ENCODE data around the gene HIC1.

HIC1 gene

GRCh38 chr17:2101448-2102257 is 46.8 kb downstream of the HIC1 start:
- peak in 1 of 56 donors; percentile 21 for DNase-seq

DNA sequence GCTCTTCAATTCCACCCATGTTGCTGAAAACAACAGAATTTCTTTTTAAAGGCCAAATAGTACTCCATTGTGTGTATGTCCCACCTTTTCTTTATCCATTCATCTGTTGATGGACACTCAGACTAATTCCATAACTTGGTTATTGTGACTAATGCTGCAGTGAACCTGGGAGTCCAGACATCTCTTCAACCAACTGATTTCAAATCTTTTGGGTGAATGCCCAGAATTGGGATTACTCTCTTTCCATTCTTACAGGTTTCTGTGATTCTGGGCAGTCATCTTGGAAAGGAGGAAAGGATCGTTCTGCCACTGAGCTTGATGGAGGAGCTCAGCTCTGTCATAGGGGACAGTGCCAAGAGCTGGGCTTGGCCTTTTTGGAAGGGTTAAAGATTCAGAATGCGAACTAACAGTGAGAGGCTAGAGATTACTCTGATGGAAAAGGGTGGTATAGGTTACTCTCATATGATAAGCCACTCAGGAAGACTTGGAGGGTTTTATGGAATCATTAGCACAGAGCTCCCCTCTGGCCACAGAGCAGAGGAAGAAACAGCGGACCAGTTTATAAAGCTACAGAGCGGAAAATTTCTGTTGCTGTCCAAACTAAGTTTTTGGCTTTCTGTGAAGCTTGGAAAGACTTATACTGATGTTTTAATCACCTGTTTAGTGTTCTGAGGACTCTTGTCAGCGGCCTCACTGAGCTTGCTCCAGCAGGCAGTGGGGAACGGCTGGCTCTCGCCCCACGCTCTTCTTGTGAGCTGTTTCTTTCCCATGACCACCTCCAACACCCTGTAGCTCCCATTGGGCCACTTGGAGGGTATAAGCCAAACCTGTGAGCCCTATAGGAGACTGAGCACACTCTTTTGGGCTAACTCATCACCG is 48.3 kb downstream of the HIC1 start:
- DNase-seq, result no peak

- no peak for DNase-seq
These were observed 50.8 kb downstream of the HIC1 start for GRCh38 chr17:2105663-2106062.

DNA sequence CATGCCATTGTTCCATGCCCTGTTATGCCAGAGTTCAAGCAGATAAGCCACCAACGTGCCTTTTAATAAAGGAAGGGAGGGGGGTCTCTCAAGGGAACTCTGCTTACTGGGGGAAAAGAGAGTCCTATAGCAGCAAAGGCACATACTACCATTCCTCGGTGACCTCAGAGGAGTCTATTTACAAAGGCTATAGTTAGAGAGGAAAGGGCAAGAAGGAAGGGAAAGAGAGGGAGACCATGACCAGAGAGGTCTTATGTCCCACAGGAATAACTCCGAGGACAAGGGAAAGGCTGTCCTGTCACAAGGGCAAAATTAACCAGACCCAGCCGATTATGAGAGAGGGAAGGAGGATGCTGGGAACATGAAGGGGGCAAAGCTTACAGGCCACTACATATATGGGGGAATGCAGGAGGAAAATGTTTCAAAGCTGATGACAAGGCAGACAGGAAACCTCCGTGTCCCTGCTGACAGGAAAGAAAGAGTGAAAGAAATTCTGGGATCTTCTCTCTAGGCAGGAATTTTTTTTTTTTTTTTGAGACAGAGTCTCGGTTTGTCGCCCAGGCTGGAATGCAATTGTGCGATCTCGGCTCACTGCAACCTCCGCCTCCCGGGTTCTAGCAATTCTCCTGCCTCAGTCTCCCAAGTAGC is 51.5 kb downstream of the HIC1 start:
- no peak for DNase-seq

DNA sequence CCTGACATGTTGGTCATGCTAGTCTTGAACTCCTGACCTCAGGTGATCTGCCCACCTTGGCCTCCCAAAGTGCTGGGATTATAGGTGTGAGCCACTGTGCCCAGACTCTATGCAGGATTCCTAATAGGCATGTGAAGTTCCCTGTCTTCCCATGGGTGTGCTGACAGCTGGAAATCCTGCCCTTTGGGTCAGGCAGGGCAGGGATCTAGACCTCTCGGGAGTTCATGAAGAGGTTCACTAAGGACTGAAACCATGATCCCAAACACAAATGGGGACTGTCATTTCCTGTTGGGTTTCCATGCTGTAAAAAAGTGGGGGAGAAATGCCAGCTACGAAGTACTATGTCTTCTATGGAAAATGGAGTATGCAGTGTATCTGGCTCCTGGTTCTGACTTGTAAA is 52.1 kb downstream of the HIC1 start:
- DNase-seq, result no peak

DNA sequence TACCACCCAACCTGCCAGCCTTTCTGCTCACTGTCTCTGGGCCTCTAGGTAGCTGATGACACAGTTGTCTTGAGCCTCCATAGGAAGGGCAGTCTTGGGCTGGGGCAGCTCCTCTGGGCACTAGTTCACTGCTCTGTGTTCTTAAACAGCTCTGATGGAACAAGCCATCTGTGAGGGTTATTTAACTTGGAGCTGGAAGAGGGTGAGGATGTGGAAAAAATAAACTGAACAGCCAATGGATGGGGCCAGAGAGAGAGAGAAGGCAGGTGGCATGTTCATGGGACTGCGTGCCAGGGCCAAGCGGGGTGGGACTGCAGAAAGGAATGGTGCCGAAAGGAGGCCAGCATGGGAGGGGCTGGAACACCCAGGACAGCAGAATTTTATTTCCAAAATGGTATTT is 52.6 kb downstream of the HIC1 start:
- DNase-seq, result no peak

- DNase-seq, result no peak
These were observed 53.3 kb downstream of the HIC1 start for GRCh38 chr17:2108170-2108569.

DNA sequence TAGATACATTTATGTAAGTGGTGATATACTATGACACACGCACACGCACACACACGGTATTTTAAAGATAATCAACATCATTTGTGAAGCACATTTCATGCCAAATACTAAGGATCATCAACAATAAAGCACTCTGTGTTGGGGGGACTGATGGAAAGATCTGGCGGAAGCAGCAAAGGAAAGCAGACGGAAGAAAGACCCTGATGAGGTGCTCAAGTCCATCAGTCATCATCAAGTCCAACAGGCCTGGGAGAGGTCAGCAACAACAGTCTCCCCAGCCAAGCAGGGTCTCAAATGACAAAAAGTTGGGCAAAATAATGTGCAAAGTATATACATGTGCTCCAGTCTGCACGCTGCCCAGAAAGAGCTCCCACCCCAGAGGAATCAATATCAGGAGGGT is 55.5 kb downstream of the HIC1 start:
- DNase-seq, result no peak

DNA sequence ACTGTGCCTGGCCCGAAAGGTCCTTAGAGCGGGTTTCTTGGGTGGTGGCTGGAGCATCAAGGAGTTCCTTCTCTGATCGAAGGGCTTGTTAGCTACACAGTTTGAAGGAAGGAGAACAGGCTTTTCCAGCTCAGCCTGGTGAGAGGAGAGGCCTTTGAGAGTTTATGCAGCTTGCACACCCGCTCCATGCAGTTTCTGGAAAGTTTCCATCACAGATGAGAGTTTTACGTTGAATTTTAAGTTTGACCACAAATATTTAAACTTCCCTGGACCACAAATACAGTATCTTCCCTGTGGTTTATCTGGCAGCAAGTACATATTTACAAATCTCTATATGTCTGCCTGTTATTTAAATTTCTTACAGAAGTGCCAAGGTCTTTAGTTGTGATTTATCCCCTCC is 56.8 kb downstream of the HIC1 start:
- DNase-seq, result no peak
